HG03135 (cell line): ENCODE measurements around the gene MEIOSIN.

Source experiments
- ATAC-seq: cut with Tn5 transposase; IDR thresholded peaks from one replicate; pipeline ENCODE4 v1.9.1; 2021; ENCODE audit warnings: mild to moderate bottlenecking, moderate library complexity; ENCODE audit not compliant: unreplicated experiment

MEIOSIN gene

DNA sequence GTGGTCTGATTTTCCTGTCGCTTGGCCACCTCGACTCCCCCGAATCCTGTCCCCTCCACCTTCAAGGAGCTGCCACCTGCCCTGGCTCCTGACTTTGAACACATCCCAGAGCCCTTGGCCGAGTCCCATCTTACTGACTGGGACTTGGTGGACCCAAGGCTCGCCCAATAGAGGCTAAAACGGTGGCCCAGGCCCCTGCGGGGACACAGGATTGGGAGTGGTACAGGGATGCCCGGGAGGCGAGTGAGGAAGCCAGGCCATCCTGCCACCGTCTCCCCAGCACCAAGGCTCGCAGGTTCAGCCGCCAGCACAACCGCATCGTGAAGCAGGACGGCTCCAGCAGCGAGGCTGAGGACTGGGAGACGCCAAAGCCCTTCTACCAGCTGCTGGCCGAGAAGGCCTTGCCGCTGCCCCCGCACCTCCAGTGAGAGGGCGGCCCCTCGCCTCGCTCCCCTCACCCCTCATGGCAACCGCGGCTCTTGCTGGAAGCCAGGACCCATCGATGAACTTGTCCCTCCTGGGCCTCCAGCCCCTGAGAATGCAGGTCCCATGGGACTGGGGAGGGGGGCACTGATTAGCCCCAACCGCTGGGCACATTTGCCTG, 30.6 kb downstream of the MEIOSIN start:
- no peak for ATAC-seq

- no peak for ATAC-seq
Measured at GRCh38 chr19:45764475-45764874, 31.2 kb downstream of the MEIOSIN start.

- no peak for ATAC-seq
Measured at GRCh38 chr19:45764945-45765701, 31.9 kb downstream of the MEIOSIN start.

- ATAC-seq = no peak
Measured at GRCh38 chr19:45765702-45766295, 32.6 kb downstream of the MEIOSIN start.

- no peak for ATAC-seq
Measured at GRCh38 chr19:45766296-45766868, 33.1 kb downstream of the MEIOSIN start.

DNA sequence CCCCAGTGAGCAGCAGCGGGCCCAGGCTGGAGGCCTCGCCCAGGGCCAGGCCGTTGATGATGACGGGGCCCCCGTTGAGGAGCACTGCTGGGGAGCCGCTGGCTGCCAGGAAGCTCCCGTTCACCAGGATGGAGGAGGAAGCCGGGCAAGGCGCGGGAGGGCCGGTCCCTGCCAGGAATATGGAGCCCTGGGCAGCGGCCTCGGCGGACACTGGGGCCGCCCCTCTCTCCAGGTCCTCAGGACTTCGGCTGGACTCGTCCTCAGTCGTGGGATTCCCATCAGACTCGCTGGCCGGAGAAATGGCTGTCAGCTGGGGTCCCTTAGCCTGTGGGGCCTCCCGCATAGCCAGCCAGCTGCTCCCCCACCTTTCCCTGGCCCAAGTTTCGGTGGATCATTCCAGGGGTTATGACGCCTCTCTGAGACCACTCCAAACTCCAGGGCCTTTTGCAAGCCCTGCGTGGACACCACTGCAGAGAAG, 33.7 kb downstream of the MEIOSIN start:
- no peak for ATAC-seq

DNA sequence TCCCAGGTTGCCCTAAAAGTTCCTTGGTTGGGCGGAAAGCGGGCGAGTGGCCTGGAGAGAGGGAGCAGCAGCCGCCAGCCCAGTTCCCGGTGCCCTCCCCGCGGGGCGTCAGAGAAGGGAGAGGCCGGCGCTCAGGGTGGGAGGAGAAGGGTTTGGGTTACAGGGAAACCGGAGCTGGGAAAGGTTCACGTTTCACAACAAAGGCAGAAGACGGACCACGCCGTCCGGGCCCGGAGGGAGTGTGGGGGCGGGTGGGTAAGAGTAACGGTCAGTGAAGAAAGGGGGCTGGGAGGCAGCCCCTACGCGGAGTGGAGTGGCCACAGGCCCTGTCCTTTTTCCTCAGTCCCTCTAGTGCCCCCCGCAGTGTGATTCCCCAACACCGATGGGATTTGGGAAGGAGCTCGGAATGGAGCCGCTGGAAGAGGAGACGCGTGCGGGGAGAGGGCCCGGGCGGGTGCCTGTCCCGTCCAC, 34.2 kb downstream of the MEIOSIN start:
- ATAC-seq = no peak

GRCh38 chr19:45767881-45768654, 34.8 kb downstream of the MEIOSIN start:
- ATAC-seq = no peak

DNA sequence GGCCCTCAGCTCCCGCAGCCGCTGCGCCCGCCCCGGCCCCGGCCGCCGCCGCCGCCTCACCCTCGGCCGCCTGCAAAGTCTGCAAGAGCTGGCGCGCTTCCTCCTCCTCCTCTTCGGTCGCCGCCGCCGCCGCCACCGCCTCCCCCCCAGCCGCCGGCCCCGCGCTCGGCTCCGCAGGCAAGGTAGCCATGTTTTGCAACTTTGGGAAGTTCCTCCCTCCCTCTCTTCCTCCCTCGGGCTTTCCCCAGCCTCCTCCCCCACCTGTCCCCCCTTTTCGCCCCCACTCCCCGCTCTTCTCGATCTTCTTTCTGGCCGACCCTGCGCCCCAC, 35.4 kb downstream of the MEIOSIN start:
- no peak for ATAC-seq

- peak; percentile 50 for ATAC-seq
Measured at GRCh38 chr19:45768984-45769782, 35.9 kb downstream of the MEIOSIN start, which contains the start of gene SIX5. SIX5 (minus strand) TSS chr19:45769252; CDS start chr19:45768844, 408 bp downstream.

- ATAC-seq = no peak
Measured at GRCh38 chr19:45769821-45770191, 36.6 kb downstream of the MEIOSIN start.

DNA sequence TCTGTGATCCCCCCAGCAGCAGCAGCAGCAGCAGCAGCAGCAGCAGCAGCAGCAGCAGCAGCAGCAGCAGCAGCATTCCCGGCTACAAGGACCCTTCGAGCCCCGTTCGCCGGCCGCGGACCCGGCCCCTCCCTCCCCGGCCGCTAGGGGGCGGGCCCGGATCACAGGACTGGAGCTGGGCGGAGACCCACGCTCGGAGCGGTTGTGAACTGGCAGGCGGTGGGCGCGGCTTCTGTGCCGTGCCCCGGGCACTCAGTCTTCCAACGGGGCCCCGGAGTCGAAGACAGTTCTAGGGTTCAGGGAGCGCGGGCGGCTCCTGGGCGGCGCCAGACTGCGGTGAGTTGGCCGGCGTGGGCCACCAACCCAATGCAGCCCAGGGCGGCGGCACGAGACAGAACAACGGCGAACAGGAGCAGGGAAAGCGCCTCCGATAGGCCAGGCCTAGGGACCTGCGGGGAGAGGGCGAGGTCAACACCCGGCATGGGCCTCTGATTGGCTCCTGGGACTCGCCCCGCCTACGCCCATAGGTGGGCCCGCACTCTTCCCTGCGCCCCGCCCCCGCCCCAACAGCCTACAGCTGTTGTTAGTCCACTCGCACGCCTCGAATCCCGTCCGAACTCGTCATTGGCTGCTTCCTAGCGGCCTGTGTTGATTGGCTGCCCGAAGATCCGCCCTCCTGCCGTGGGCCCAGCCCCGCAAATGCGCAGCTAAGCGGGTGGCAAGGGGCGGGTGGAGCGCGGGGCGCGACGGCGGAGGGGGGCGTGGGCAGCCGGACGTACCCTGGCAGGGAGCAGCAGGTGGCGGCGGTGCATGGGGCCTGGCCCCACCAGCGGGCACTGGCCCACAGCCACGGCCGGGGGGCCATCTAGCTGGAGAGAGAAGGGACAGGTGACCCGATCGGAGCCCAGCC, 37.2 kb downstream of the MEIOSIN start:
- ATAC-seq = peak; percentile 50

DNA sequence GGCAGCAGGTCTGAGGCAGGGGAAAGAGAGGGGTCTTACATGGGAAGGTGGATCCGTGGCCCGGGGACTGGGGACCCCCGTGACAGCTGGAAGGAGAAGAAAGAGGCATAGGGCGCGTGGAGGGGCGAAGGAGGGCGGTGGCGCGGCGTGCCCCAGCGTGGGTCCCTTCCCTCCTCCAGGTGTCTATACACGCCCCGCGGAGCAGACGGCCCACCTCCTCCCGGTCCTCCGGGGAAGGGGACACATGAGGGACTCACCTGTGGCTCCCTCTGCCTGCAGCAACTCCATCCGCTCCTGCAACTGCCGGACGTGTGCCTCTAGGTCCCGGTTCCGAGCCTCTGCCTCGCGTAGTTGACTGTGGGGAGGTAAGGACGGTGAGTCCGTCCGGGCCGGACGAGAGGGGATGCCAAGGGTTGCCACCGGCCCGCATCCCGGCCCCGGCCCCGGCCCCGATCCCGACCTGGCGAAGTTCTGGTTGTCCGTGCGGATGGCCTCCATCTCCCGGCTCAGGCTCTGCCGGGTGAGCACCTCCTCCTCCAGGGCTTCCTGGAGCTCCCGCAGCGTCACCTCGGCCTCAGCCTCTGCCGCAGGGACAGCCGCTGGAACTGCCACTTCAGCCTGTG, 38.2 kb downstream of the MEIOSIN start:
- no peak for ATAC-seq

GRCh38 chr19:45772130-45772840, 39.0 kb downstream of the MEIOSIN start:
- no peak for ATAC-seq

DNA sequence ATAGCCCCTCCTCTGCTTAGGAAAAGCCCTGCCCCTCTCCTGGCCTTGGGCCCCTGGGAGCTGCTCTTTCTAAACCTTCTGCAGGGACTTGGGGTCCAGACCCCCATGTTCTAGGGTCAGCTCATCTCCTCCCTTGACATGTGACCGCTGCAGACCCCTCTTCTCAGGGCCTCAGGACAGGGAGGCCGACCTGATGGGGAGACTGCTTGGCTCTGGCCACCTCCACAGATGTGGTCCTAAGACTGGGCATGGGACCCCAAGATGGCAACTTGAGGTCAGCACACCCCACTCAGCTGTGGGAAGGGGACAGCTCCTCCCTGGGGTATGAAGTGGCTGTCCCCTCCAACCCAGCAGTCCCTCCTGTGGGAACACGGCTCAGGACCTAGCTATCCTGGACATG, 39.7 kb downstream of the MEIOSIN start:
- ATAC-seq = no peak

GRCh38 chr19:45773384-45773783, 40.1 kb downstream of the MEIOSIN start:
- no peak for ATAC-seq

DNA sequence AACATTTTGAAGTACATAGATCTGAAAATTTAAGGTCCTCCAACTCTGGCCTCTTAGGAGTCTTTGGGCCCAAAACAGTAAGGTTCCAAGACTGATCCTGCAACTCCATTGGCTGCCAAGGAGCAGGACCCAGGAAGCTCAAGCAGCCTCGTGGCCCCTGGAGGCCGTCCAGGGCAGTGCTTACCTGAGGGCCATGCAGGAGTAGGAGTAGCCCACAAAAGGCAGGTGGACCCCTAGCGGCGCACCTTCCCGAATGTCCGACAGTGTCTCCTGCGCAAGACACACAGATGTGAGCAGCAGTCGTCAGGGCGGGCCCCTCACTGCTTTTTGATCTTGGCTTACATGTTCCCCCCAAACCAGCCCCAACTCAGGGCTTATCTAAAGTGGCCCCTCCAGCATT, 41.5 kb downstream of the MEIOSIN start:
- no peak for ATAC-seq

GRCh38 chr19:45777395-45777961, 44.2 kb downstream of the MEIOSIN start:
- ATAC-seq = no peak
